ENCODE measurements around the gene SNTB2. TPM values are rescaled to one million over a fixed set of nuclear protein-coding genes. Genes with fewer than 3 reads are reported as not detected.

Gene SNTB2
- total and polyA plus RNA-seq, 9 of the 15 experiments (the other 6 are each of a cell fraction or from before 2014, with no cell fraction given): 1.2 to 13.7 (median 5.7) TPM

DNA sequence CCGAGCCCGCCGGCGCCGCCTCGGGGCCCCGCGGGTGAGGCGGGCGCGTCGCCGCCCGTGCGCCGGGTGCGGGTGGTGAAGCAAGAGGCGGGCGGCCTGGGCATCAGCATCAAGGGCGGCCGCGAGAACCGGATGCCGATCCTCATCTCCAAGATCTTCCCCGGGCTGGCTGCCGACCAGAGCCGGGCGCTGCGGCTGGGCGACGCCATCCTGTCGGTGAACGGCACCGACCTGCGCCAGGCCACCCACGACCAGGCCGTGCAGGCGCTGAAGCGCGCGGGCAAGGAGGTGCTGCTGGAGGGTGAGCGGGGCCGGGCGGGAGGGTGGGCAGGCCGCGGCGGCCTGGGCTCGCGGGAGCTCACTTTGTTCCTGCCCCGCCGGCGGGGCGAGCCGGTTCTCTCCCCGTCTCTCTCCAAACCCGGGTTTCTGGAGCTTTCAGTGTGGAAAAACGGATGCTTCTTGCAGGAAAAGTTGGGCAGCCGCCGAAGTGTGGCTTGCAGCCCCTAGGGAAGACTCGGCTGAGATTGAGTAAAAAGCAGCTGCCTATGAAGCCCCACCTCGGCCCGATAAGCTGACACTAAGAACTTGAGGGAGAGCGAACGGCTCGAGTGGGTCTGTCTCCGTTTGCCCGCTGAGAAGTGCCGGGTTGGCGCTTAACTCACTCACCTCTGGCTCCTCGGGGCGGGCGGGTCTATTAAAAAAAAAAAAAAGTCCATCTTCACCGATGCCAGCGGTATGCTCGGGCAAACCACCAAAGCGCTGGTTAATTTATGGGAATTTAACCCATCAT is 677 bp downstream of the SNTB2 start:
- Histone ChIP-seq H3K36me3 (ENCODE audit: control insufficient read depth, insufficient read depth, low read length) (no peaks in the 10 kb centered on the region), H4K20me1 (replicated peaks; ENCODE audit: control insufficient read depth, insufficient read depth, low read length) (no peaks in the 10 kb centered on the region; the same call in 1 of the 2 replicates), H2AFZ (ENCODE audit: low read depth, low read length) (peak overlapping the region; percentile 62), H3K9ac (ENCODE audit: insufficient read depth in 1 of 2, low read depth in 2 of 2, low read length in 2 of 2) (peak overlapping the region; percentile 70 to 95), H3K79me2 (ENCODE audit: control insufficient read depth, insufficient read depth, low read length) (peaks cover 13% of the 10 kb centered on the region), H3K4me2 (ENCODE audit: insufficient read depth, low read length) (peak overlapping the region; percentile 89), H3K9me3 (replicated peaks; ENCODE audit: control insufficient read depth, insufficient read depth, low read depth, low read length) (no peaks in the 10 kb centered on the region), H3K4me3 (peak overlapping the region; percentile 67), H3K27me3 (ENCODE audit: control insufficient read depth in 2 of 2, insufficient read depth in 2 of 2, low read length in 2 of 2) (no peaks in the 10 kb centered on the region), H3K9me1 (ENCODE audit: control insufficient read depth, insufficient read depth, low read length) (no peaks in the 10 kb centered on the region), H3K27ac (ENCODE audit: extremely low read depth, low read depth, low read length) (peak overlapping the region; percentile 78; the same call in 2 of the 3 replicates), H3K4me1 (replicated peaks in 1 of 2; ENCODE audit: control insufficient read depth in 2 of 2, insufficient read depth in 2 of 2, low read length in 2 of 2) (peaks cover 15 to 19% of the 10 kb centered on the region in 2 experiments)
- intact Hi-C loops (cut with micrococcal nuclease) (no loop called here), in situ Hi-C loops (cut with MboI) (no loop called here)
- POLR2A ChIA-PET: interaction anchor here (0.6 to 1.3 kb wide), 5 partner anchors 11 to 1230 kb away, joined by 3 to 4 read pairs (median 3); no protein-coding TSS in a partner anchor
- TF ChIP-seq TFAP4 (CRISPR knock-in tag; IDR thresholded peaks at IDR 0.05; ENCODE audit: borderline replicate concordance) (peak; percentile 25; the same call in 1 of the 2 replicates), RCOR1 (IDR thresholded peaks at IDR 0.05; ENCODE audit: borderline replicate concordance in 1 of 2, low read depth in 2 of 2, low read length in 2 of 2) (peak in 1 of 2 experiments; percentile 24; a peak in 1 of 4 replicates), SMARCA4 (IDR thresholded peaks at IDR 0.05) (no peak), RBBP5 (IDR thresholded peaks at IDR 0.05; ENCODE audit: borderline replicate concordance, insufficient read depth, low read length, poor library complexity, severe bottlenecking) (peak; percentile 84), GABPB1 (CRISPR knock-in tag; IDR thresholded peaks at IDR 0.05) (no peak), PRPF4 (IDR thresholded peaks at IDR 0.05; ENCODE audit: insufficient read depth, low read depth, low read length, poor library complexity, severe bottlenecking) (peak; percentile 16), ZNF766 (CRISPR knock-in tag; conservative IDR thresholded peaks at IDR 0.05) (0 out of 2 replicates have a peak, but pooled peaks have one; percentile 27), SMC3 (conservative IDR thresholded peaks at IDR 0.05; ENCODE audit: insufficient read depth, low read depth, low read length) (no peak), GABPA (tag; conservative IDR thresholded peaks at IDR 0.05; ENCODE audit: low read depth) (peak; percentile 23), CEBPG (CRISPR knock-in tag; IDR thresholded peaks at IDR 0.05) (no peak; the same call in 1 of the 2 replicates), CEBPG (tag; conservative IDR thresholded peaks at IDR 0.05 in 1 of 2, IDR thresholded peaks at IDR 0.05 in 1 of 2) (peak in 1 of 2 experiments; percentile 95; a peak in 2 of 4 replicates), KDM5B (IDR thresholded peaks at IDR 0.05; ENCODE audit: insufficient replicate concordance, low read depth, low read length) (peak; percentile 13)
- TF ChIP-seq, protein P1, sequence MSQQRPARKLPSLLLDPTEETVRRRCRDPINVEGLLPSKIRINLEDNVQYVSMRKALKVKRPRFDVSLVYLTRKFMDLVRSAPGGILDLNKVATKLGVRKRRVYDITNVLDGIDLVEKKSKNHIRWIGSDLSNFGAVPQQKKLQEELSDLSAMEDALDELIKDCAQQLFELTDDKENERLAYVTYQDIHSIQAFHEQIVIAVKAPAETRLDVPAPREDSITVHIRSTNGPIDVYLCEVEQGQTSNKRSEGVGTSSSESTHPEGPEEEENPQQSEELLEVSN (IDR thresholded peaks at IDR 0.05; ENCODE audit: borderline replicate concordance in 1 of 2, extremely low read depth in 1 of 2, insufficient read depth in 1 of 2, insufficient read length in 1 of 2, low read depth in 1 of 2, low read length in 1 of 2, poor library complexity in 1 of 2, severe bottlenecking in 1 of 2): peak in 1 of 2 experiments; percentile 46
- CTCF ChIA-PET (ENCODE audit: low intra/inter-chr PET ratio): interaction anchor here (0.6 kb wide), 1 partner anchor 17 kb away, joined by 4 read pairs; no protein-coding TSS in a partner anchor
- WGBS (ENCODE audit: insufficient coverage, low coverage, missing lambda C conversion rate): 1% methylated on average over 46 of the region's 76 CpGs
- DNase-seq (ENCODE audit: extremely low read depth in 1 of 4, low spot score in 3 of 4) (peak in 3 of 4 experiments; percentile 45 to 76 (median 49)), FAIRE-seq (no peak), ATAC-seq (peak; percentile 38)
- BruUV-seq (replicated peaks): no TSS peak

All from K562 (cell line).